ENCODE measurements around the gene MEG3. TPM values are rescaled to one million over a fixed set of nuclear protein-coding genes. Genes with fewer than 3 reads are reported as not detected.

The MEG3 gene
- total and polyA plus RNA-seq, 9 of the 15 experiments (the other 6 are each of a cell fraction or from before 2014, with no cell fraction given) = 0.10 to 5.3 (median 1.0) TPM; not detected in 1

DNA sequence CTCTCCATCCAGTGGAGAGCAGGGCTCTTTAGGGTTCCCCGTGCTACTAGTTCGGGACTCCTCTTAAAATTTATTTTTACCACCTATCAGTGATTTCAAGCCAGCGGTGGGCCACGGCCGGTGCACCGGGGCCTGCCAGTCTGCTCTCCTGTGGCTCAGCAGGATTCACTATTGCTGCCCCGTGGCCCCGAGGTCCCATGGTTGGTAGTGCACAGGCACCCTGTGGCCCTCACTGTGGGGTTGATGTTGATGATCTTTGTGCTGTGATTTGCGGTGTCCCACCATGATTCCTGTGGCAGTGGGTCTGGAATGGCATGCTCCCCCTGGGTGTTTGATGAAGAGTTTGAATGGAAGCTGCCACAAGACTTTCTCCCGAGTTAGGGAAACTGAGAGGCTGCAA lies 12.6 kb upstream of the MEG3 start:
- no peaks in the 10 kb centered on the region for H4K20me1 ChIP-seq (replicated peaks; ENCODE audit: control insufficient read depth, insufficient read depth, low read length)
- intact Hi-C loops (cut with micrococcal nuclease) (no loop called here), in situ Hi-C loops (cut with MboI) (no loop called here)
- H3K36me3 ChIP-seq (ENCODE audit: control insufficient read depth, insufficient read depth, low read length) = no peaks in the 10 kb centered on the region
- no peak overlapping the region for H2AFZ ChIP-seq (ENCODE audit: low read depth, low read length)
- no peaks in the 10 kb centered on the region for H3K79me2 ChIP-seq (ENCODE audit: control insufficient read depth, insufficient read depth, low read length)
- H3K4me3 ChIP-seq = no peak overlapping the region
- DNase-seq (ENCODE audit: extremely low read depth in 1 of 4, low spot score in 3 of 4) = no peak
- H3K4me2 ChIP-seq (ENCODE audit: insufficient read depth, low read length) = no peak overlapping the region
- FAIRE-seq = no peak
- peaks cover 19% of the 10 kb centered on the region for H3K9me3 ChIP-seq (replicated peaks; ENCODE audit: control insufficient read depth, insufficient read depth, low read depth, low read length)
- TF ChIP-seq TCF15 (CRISPR knock-in tag; IDR thresholded peaks at IDR 0.05) (no peak), ZKSCAN3 (CRISPR knock-in tag; IDR thresholded peaks at IDR 0.05) (no peak), XRCC4 (IDR thresholded peaks at IDR 0.05; ENCODE audit: extremely low read depth, insufficient read depth, insufficient read length) (no peak), CBX3 (IDR thresholded peaks at IDR 0.05; ENCODE audit: borderline replicate concordance in 1 of 2, low read length in 2 of 2) (no peak)
- TF ChIP-seq, protein P1, sequence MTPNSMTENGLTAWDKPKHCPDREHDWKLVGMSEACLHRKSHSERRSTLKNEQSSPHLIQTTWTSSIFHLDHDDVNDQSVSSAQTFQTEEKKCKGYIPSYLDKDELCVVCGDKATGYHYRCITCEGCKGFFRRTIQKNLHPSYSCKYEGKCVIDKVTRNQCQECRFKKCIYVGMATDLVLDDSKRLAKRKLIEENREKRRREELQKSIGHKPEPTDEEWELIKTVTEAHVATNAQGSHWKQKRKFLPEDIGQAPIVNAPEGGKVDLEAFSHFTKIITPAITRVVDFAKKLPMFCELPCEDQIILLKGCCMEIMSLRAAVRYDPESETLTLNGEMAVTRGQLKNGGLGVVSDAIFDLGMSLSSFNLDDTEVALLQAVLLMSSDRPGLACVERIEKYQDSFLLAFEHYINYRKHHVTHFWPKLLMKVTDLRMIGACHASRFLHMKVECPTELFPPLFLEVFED (CRISPR knock-in tag; conservative IDR thresholded peaks at IDR 0.05) = no peak
- H3K27me3 ChIP-seq (ENCODE audit: control insufficient read depth in 2 of 2, insufficient read depth in 2 of 2, low read length in 2 of 2) = no peaks in the 10 kb centered on the region
- H3K9ac ChIP-seq (ENCODE audit: insufficient read depth in 1 of 2, low read depth in 2 of 2, low read length in 2 of 2) = no peak overlapping the region
- ATAC-seq = no peak
- ChIA-PET POLR2A (no interaction called here), CTCF (ENCODE audit: low intra/inter-chr PET ratio) (no interaction called here)
- H3K27ac ChIP-seq (ENCODE audit: extremely low read depth, low read depth, low read length) = no peak overlapping the region
- BruUV-seq (replicated peaks) = no TSS peak
- 14% methylated on average over 4 of the region's 10 CpGs for WGBS (ENCODE audit: insufficient coverage, low coverage, missing lambda C conversion rate)
- H3K4me1 ChIP-seq (replicated peaks in 1 of 2; ENCODE audit: control insufficient read depth in 2 of 2, insufficient read depth in 2 of 2, low read length in 2 of 2) = peaks cover 0 to 7% of the 10 kb centered on the region in 2 experiments; a peak in 2 of 5 replicates
- no peaks in the 10 kb centered on the region for H3K9me1 ChIP-seq (ENCODE audit: control insufficient read depth, insufficient read depth, low read length)

Data from K562 (cell line).